SK-N-SH treated with all-trans-retinoic acid at 6 μM for 48 hours (cell line): ENCODE results near the gene EFHD1.

ENCODE experiments used
- ATAC-seq: fragments of 200-7000 bp; cut with Tn5 transposase; 3 replicates; pipeline ENCODE4 v1.9.1; 2020; ENCODE audit warnings: mild to moderate bottlenecking, moderate library complexity
- ARNTL ChIP-seq: fragments of 450-650 bp; formaldehyde crosslinking; IDR thresholded peaks from 2 replicates; pipeline ENCODE4 v1.5.0; 2020; ENCODE audit warnings: low read depth, mild to moderate bottlenecking, moderate library complexity, borderline replicate concordance
- BACH2 ChIP-seq: fragments of 250-450 bp; sonication (Bioruptor Pico); IDR thresholded peaks from 2 replicates; pipeline ENCODE4 v1.9.0; 2021; ENCODE audit warnings: mild to moderate bottlenecking, borderline replicate concordance
- CSDC2 ChIP-seq: fragments of 250-450 bp; sonication (Bioruptor Pico); IDR thresholded peaks from 2 replicates; pipeline ENCODE4 v1.5.0; 2020; ENCODE audit warnings: mild to moderate bottlenecking, moderate library complexity
- ESRRG ChIP-seq: fragments of 250-450 bp; sonication (Bioruptor Pico); IDR thresholded peaks from 2 replicates; pipeline ENCODE4 v1.6.1; 2021; ENCODE audit warnings: mild to moderate bottlenecking
- GLIS3 ChIP-seq: fragments of 250-450 bp; sonication (Bioruptor Pico); IDR thresholded peaks from 2 replicates; pipeline ENCODE4 v1.5.0; 2020; ENCODE audit warnings: mild to moderate bottlenecking, moderate library complexity
- OSR1 ChIP-seq: fragments of 250-450 bp; sonication (Bioruptor Pico); IDR thresholded peaks from 2 replicates; pipeline ENCODE4 v1.8.0; 2022; ENCODE audit warnings: moderate library complexity, mild to moderate bottlenecking, inconsistent platforms
- PPARA ChIP-seq: fragments of 250-450 bp; sonication (Bioruptor Pico); IDR thresholded peaks from 2 replicates; pipeline ENCODE4 v1.5.0; 2020; ENCODE audit warnings: mild to moderate bottlenecking, borderline replicate concordance
- SNAI2 ChIP-seq: fragments of 250-450 bp; sonication (Bioruptor Pico); IDR thresholded peaks from 2 replicates; pipeline ENCODE4 v1.5.0; 2020; ENCODE audit warnings: mild to moderate bottlenecking, moderate library complexity
- TCF4 ChIP-seq: fragments of 250-450 bp; sonication (Bioruptor Pico); IDR thresholded peaks from 2 replicates; pipeline ENCODE4 v1.8.0; 2021; ENCODE audit warnings: mild to moderate bottlenecking, moderate library complexity, borderline replicate concordance
- ZC3H10 ChIP-seq: fragments of 250-450 bp; sonication (Bioruptor Pico); IDR thresholded peaks from 2 replicates; pipeline ENCODE4 v1.5.1; 2021; ENCODE audit warnings: mild to moderate bottlenecking, moderate library complexity
- ZFP30 ChIP-seq: fragments of 450-650 bp; formaldehyde crosslinking; IDR thresholded peaks from 2 replicates; pipeline ENCODE4 v1.5.0; 2022; ENCODE audit warnings: mild to moderate bottlenecking, moderate library complexity
- ZNF70 ChIP-seq: fragments of 450-650 bp; formaldehyde crosslinking; IDR thresholded peaks from 2 replicates; pipeline ENCODE4 v1.5.0; 2020; ENCODE audit warnings: mild to moderate bottlenecking, moderate library complexity
- TF ChIP-seq, protein P1 (sequence below): fragments of 250-450 bp; sonication (Bioruptor Pico); IDR thresholded peaks from 2 replicates; pipeline ENCODE4 v1.5.1; 2021; ENCODE audit warnings: mild to moderate bottlenecking, moderate library complexity
- TF ChIP-seq, protein P2 (sequence below): fragments of 250-450 bp; sonication (Bioruptor Pico); IDR thresholded peaks from 2 replicates; pipeline ENCODE4 v1.5.0; 2020; ENCODE audit warnings: mild to moderate bottlenecking, moderate library complexity
- TF ChIP-seq, protein P3 (sequence below): fragments of 250-450 bp; sonication (Bioruptor Pico); IDR thresholded peaks from 2 replicates; pipeline ENCODE4 v1.8.0; 2021; ENCODE audit warnings: low read depth, mild to moderate bottlenecking, moderate library complexity, borderline replicate concordance
- TF ChIP-seq, protein P4 (sequence below): fragments of 250-450 bp; sonication (Bioruptor Pico); IDR thresholded peaks from 2 replicates; pipeline ENCODE4 v1.8.0; 2020; ENCODE audit warnings: mild to moderate bottlenecking, moderate library complexity, borderline replicate concordance
- TF ChIP-seq, protein P5 (sequence below): fragments of 250-450 bp; sonication (Bioruptor Pico); IDR thresholded peaks from 2 replicates; pipeline ENCODE4 v1.5.1; 2020; ENCODE audit warnings: low read depth, mild to moderate bottlenecking, moderate library complexity

EFHD1 gene

DNA sequence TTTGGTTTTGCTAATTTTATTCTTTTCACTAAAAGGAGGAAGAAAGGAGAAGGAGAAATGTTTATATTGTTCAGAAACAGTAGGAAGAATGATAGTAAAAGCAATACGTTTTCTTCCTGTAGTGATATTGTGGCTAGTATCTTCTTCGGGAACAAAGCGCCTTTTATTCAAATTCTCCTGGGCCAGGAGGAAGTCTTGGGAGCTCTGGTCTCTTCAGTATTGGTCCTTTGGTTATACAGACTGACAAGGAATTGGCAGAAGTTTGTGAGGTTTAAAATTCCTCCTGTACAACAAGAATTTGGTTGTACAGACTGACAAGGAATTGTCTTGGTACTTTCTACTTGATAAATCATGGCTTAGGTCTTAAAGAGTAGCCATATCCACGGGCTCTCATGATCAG is 73.7 kb downstream of the EFHD1 start:
- ATAC-seq = no peak
- TF ChIP-seq CSDC2 (CRISPR knock-in tag) (no peak), OSR1 (CRISPR knock-in tag) (no peak), ZNF70 (CRISPR knock-in tag) (no peak), PPARA (CRISPR knock-in tag) (no peak), SNAI2 (CRISPR knock-in tag) (no peak), TCF4 (no peak), ESRRG (CRISPR knock-in tag) (no peak), ZC3H10 (no peak), ZFP30 (CRISPR knock-in tag) (no peak), GLIS3 (CRISPR knock-in tag) (no peak)
- TF ChIP-seq, protein P1, sequence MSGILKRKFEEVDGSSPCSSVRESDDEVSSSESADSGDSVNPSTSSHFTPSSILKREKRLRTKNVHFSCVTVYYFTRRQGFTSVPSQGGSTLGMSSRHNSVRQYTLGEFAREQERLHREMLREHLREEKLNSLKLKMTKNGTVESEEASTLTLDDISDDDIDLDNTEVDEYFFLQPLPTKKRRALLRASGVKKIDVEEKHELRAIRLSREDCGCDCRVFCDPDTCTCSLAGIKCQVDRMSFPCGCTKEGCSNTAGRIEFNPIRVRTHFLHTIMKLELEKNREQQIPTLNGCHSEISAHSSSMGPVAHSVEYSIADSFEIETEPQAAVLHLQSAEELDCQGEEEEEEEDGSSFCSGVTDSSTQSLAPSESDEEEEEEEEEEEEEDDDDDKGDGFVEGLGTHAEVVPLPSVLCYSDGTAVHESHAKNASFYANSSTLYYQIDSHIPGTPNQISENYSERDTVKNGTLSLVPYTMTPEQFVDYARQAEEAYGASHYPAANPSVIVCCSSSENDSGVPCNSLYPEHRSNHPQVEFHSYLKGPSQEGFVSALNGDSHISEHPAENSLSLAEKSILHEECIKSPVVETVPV (CRISPR knock-in tag) = no peak
- TF ChIP-seq, protein P2, sequence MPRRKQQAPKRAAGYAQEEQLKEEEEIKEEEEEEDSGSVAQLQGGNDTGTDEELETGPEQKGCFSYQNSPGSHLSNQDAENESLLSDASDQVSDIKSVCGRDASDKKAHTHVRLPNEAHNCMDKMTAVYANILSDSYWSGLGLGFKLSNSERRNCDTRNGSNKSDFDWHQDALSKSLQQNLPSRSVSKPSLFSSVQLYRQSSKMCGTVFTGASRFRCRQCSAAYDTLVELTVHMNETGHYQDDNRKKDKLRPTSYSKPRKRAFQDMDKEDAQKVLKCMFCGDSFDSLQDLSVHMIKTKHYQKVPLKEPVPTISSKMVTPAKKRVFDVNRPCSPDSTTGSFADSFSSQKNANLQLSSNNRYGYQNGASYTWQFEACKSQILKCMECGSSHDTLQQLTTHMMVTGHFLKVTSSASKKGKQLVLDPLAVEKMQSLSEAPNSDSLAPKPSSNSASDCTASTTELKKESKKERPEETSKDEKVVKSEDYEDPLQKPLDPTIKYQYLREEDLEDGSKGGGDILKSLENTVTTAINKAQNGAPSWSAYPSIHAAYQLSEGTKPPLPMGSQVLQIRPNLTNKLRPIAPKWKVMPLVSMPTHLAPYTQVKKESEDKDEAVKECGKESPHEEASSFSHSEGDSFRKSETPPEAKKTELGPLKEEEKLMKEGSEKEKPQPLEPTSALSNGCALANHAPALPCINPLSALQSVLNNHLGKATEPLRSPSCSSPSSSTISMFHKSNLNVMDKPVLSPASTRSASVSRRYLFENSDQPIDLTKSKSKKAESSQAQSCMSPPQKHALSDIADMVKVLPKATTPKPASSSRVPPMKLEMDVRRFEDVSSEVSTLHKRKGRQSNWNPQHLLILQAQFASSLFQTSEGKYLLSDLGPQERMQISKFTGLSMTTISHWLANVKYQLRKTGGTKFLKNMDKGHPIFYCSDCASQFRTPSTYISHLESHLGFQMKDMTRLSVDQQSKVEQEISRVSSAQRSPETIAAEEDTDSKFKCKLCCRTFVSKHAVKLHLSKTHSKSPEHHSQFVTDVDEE (CRISPR knock-in tag) = no peak
- TF ChIP-seq, protein P3, sequence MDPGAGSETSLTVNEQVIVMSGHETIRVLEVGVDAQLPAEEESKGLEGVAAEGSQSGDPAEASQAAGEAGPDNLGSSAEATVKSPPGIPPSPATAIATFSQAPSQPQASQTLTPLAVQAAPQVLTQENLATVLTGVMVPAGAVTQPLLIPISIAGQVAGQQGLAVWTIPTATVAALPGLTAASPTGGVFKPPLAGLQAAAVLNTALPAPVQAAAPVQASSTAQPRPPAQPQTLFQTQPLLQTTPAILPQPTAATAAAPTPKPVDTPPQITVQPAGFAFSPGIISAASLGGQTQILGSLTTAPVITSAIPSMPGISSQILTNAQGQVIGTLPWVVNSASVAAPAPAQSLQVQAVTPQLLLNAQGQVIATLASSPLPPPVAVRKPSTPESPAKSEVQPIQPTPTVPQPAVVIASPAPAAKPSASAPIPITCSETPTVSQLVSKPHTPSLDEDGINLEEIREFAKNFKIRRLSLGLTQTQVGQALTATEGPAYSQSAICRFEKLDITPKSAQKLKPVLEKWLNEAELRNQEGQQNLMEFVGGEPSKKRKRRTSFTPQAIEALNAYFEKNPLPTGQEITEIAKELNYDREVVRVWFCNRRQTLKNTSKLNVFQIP = no peak
- TF ChIP-seq, protein P4, sequence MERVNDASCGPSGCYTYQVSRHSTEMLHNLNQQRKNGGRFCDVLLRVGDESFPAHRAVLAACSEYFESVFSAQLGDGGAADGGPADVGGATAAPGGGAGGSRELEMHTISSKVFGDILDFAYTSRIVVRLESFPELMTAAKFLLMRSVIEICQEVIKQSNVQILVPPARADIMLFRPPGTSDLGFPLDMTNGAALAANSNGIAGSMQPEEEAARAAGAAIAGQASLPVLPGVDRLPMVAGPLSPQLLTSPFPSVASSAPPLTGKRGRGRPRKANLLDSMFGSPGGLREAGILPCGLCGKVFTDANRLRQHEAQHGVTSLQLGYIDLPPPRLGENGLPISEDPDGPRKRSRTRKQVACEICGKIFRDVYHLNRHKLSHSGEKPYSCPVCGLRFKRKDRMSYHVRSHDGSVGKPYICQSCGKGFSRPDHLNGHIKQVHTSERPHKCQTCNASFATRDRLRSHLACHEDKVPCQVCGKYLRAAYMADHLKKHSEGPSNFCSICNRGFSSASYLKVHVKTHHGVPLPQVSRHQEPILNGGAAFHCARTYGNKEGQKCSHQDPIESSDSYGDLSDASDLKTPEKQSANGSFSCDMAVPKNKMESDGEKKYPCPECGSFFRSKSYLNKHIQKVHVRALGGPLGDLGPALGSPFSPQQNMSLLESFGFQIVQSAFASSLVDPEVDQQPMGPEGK = no peak

DNA sequence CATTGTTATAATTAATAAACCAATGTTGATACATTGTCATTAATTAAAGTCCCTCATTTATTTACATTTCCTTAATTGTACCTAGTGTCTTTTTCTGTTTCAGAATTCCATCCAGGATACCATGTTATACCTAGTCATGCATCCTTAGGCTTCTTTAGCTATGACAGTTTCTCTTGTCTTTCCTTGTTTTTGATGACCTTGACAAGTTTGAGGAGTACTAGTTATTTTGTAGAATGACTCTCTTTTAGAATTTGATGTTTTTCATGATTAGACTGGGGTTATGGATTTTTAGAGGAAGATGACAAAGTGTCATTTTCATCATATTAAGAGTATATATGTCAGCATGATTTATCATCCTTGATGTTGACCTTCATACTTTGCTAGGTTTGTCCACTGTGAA is 80.1 kb downstream of the EFHD1 start:
- no peak for ATAC-seq
- TF ChIP-seq PPARA (CRISPR knock-in tag) (no peak), GLIS3 (CRISPR knock-in tag) (no peak), BACH2 (no peak), ZC3H10 (no peak), ARNTL (no peak), ZNF70 (CRISPR knock-in tag) (no peak), CSDC2 (CRISPR knock-in tag) (no peak), ESRRG (CRISPR knock-in tag) (no peak), TCF4 (no peak)
- TF ChIP-seq, protein P3 = no peak
- TF ChIP-seq, protein P4 = no peak
- TF ChIP-seq, protein P5, sequence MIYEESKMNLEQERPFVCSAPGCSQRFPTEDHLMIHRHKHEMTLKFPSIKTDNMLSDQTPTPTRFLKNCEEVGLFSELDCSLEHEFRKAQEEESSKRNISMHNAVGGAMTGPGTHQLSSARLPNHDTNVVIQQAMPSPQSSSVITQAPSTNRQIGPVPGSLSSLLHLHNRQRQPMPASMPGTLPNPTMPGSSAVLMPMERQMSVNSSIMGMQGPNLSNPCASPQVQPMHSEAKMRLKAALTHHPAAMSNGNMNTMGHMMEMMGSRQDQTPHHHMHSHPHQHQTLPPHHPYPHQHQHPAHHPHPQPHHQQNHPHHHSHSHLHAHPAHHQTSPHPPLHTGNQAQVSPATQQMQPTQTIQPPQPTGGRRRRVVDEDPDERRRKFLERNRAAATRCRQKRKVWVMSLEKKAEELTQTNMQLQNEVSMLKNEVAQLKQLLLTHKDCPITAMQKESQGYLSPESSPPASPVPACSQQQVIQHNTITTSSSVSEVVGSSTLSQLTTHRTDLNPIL (CRISPR knock-in tag) = no peak
- TF ChIP-seq, protein P2 (CRISPR knock-in tag) = no peak
